IMR-90 (cell line): ENCODE results near the gene TASL. TPM values are rescaled to one million over a fixed set of nuclear protein-coding genes. Genes with fewer than 3 reads are reported as not detected.

Source experiments
- ATAC-seq: fragments of 200-7000 bp; cut with Tn5 transposase; 2 replicates; pipeline ENCODE4 v1.9.1; 2020; ENCODE audit warnings: low read depth, mild to moderate bottlenecking, moderate library complexity
- Bru-seq: library from RNA; stranded (reverse); fragments of 400-500 nt; gene quantifications from one replicate; lab custom pipeline; 2021; lab: Mats Ljungman, UMichigan
- BruChase-seq, 2 experiments: library from RNA; stranded (reverse); fragments of 400-500 nt; gene quantifications; one replicate each; lab custom pipeline; 2021; lab: Mats Ljungman, UMichigan
- BruUV-seq: library from RNA; stranded (reverse); fragments of 400-500 nt; replicated peaks from 2 replicates; lab custom pipeline; 2021; lab: Mats Ljungman, UMichigan
- CTCF ChIA-PET: fragments of 300-600 bp; formaldehyde crosslinking; extraction: SDS; loops from one replicate; lab custom pipeline; 2021; ENCODE audit warnings: antibody characterized with exemption; lab: Yijun Ruan, JAX
- POLR2A ChIA-PET: fragments of 300-600 bp; sonication (Branson Sonifier 250); formaldehyde crosslinking; loops from one replicate; lab custom pipeline; 2022; ENCODE audit warnings: antibody characterized with exemption; ENCODE audit not compliant: unreplicated experiment; lab: Charles Lee
- DNase-seq: peaks from one replicate; pipeline ENCODE4 v3.0.0; 2013
- H2AFZ ChIP-seq: replicated peaks from 2 replicates; pipeline ENCODE3; 2013; ENCODE audit warnings: low read length, mild to moderate bottlenecking; ENCODE audit not compliant: poor library complexity
- H2AK5ac ChIP-seq: 2 replicates; pipeline ENCODE4 v1.6.1; 2013; ENCODE audit warnings: low read depth, low read length, inconsistent platforms
- H2AK9ac ChIP-seq: replicated peaks from 2 replicates; pipeline ENCODE3; 2013; ENCODE audit warnings: mild to moderate bottlenecking, low read depth, low read length, moderate library complexity; ENCODE audit not compliant: poor library complexity
- H2BK120ac ChIP-seq: 2 replicates; pipeline ENCODE4 v1.6.1; 2013; ENCODE audit warnings: low read depth, low read length, inconsistent platforms
- H2BK15ac ChIP-seq: 3 replicates; pipeline ENCODE4 v1.6.1; 2013; ENCODE audit warnings: low read depth, low read length, inconsistent platforms
- H2BK20ac ChIP-seq: 2 replicates; pipeline ENCODE4 v1.6.1; 2013; ENCODE audit warnings: low read depth, mild to moderate bottlenecking, inconsistent platforms, low read length, moderate library complexity
- H2BK5ac ChIP-seq: 2 replicates; pipeline ENCODE4 v1.6.1; 2013; ENCODE audit warnings: mild to moderate bottlenecking, low read depth, low read length, inconsistent platforms; ENCODE audit not compliant: poor library complexity, severe bottlenecking
- H3K14ac ChIP-seq: replicated peaks from 2 replicates; pipeline ENCODE4 v1.6.1; 2013; ENCODE audit warnings: low read depth, low read length, inconsistent platforms
- H3K18ac ChIP-seq: 2 replicates; pipeline ENCODE4 v1.6.1; 2013; ENCODE audit warnings: low read depth, low read length, control low read depth
- H3K23ac ChIP-seq: 2 replicates; pipeline ENCODE4 v1.6.1; 2013; ENCODE audit warnings: low read depth, low read length, inconsistent platforms
- H3K27ac ChIP-seq: 2 replicates; pipeline ENCODE4 v1.5.1; 2013; ENCODE audit warnings: mild to moderate bottlenecking, control low read depth, low read length; ENCODE audit not compliant: insufficient read depth
- H3K27me3 ChIP-seq: 2 replicates; pipeline ENCODE4 v1.6.1; 2013; ENCODE audit warnings: low read length; ENCODE audit not compliant: control insufficient read depth, insufficient read depth
- H3K36me3 ChIP-seq: 2 replicates; pipeline ENCODE4 v1.6.1; 2013; ENCODE audit warnings: low read length, mixed read lengths; ENCODE audit not compliant: control insufficient read depth, insufficient read depth
- H3K4ac ChIP-seq: 2 replicates; pipeline ENCODE4 v1.6.1; 2013; ENCODE audit warnings: low read depth, low read length, inconsistent platforms
- H3K4me1 ChIP-seq: 2 replicates; pipeline ENCODE4 v1.6.1; 2013; ENCODE audit warnings: low read length, mixed read lengths; ENCODE audit not compliant: control insufficient read depth, insufficient read depth
- H3K4me2 ChIP-seq: 2 replicates; pipeline ENCODE4 v1.6.1; 2013; ENCODE audit warnings: low read depth, mild to moderate bottlenecking, control low read depth, low read length, moderate library complexity
- H3K4me3 ChIP-seq: 2 replicates; pipeline ENCODE4 v1.5.1; 2013; ENCODE audit warnings: low read depth, mild to moderate bottlenecking, control low read depth, low read length, moderate library complexity; ENCODE audit not compliant: insufficient read depth
- H3K56ac ChIP-seq: 2 replicates; pipeline ENCODE4 v1.6.1; 2013; ENCODE audit warnings: low read length, inconsistent platforms; ENCODE audit not compliant: insufficient read depth; ENCODE audit errors: extremely low read depth
- H3K79me1 ChIP-seq, 2 experiments: 2 replicates each; pipeline ENCODE4 v1.6.1; 2013; ENCODE audit warnings: low read length in 2 of 2, inconsistent platforms in 1 of 2, low read depth in 1 of 2
- H3K9ac ChIP-seq: 2 replicates; pipeline ENCODE4 v1.6.1; 2013; ENCODE audit warnings: low read depth, low read length, control low read depth
- H3K9me1 ChIP-seq: 2 replicates; pipeline ENCODE4 v1.6.1; 2013; ENCODE audit warnings: low read length, inconsistent platforms; ENCODE audit not compliant: insufficient read depth
- H3K9me3 ChIP-seq: 2 replicates; pipeline ENCODE4 v1.6.1; 2013; ENCODE audit warnings: low read length; ENCODE audit not compliant: control insufficient read depth, insufficient read depth
- H4K20me1 ChIP-seq: 2 replicates; pipeline ENCODE4 v1.6.1; 2013; ENCODE audit warnings: low read length, inconsistent platforms; ENCODE audit not compliant: insufficient read depth
- H4K5ac ChIP-seq: 2 replicates; pipeline ENCODE4 v1.6.1; 2013; ENCODE audit warnings: mild to moderate bottlenecking, low read depth, low read length, control low read depth
- H4K8ac ChIP-seq, 2 experiments: 2 replicates each; pipeline ENCODE4 v1.6.1; 2013; ENCODE audit warnings: low read depth in 2 of 2, low read length in 2 of 2, control low read depth in 1 of 2, inconsistent platforms in 1 of 2
- H4K91ac ChIP-seq: 2 replicates; pipeline ENCODE4 v1.6.1; 2013; ENCODE audit warnings: low read depth, low read length, inconsistent platforms; ENCODE audit not compliant: insufficient read depth
- BHLHE40 ChIP-seq: fragments of 150-350 bp; IDR thresholded peaks from 2 replicates; pipeline ENCODE4 v1.6.1; 2016; ENCODE audit warnings: mild to moderate bottlenecking, low read depth, low read length
- CEBPB ChIP-seq: IDR thresholded peaks from 2 replicates; pipeline ENCODE4 v1.6.1; 2012; ENCODE audit warnings: low read depth, low read length, improper control_type of control experiment
- CTCF ChIP-seq: conservative IDR thresholded peaks from 2 replicates; pipeline ENCODE4 v1.5.1; 2012; ENCODE audit warnings: mild to moderate bottlenecking, low read depth, low read length, improper control_type of control experiment
- ELK1 ChIP-seq: fragments of 150-350 bp; IDR thresholded peaks from 2 replicates; pipeline ENCODE4 v1.6.1; 2016; ENCODE audit warnings: low read depth, mild to moderate bottlenecking, low read length, moderate library complexity, borderline replicate concordance
- MAZ ChIP-seq: IDR thresholded peaks from 2 replicates; pipeline ENCODE4 v1.6.1; 2012; ENCODE audit warnings: low read depth, mild to moderate bottlenecking, low read length, improper control_type of control experiment, moderate library complexity, borderline replicate concordance
- POLR2A ChIP-seq: IDR thresholded peaks from 2 replicates; pipeline ENCODE4 v1.6.1; 2012; ENCODE audit warnings: mild to moderate bottlenecking, low read depth, low read length
- RFX5 ChIP-seq: IDR thresholded peaks from 2 replicates; pipeline ENCODE4 v1.8.0; 2012; ENCODE audit warnings: low read depth, mild to moderate bottlenecking, low read length, moderate library complexity
- SMC3 ChIP-seq: fragments of 150-350 bp; IDR thresholded peaks from 2 replicates; pipeline ENCODE4 v1.6.1; 2016; ENCODE audit warnings: low read depth, mild to moderate bottlenecking, antibody characterized with exemption, low read length, moderate library complexity
- WGBS, 2 experiments: methylation state at CpG; one replicate each; pipeline versions ENCODE4 v1.1.5 to v1.1.7; 2013; ENCODE audit warnings: missing lambda C conversion rate in 2 of 2; ENCODE audit not compliant: insufficient read length in 1 of 2; ENCODE audit errors: extremely low coverage in 2 of 2; 5-methylcytosine and 5-hydroxymethylcytosine counted together
- dilution Hi-C: fragments of 300-500 bp; cut with HindIII; formaldehyde crosslinking; loops from one replicate; pipeline ENCODE4 v1.14.3; 2018; ENCODE audit warnings: low sequenced_read_pairs; ENCODE audit not compliant: unreplicated experiment
- in situ Hi-C: fragments of 300-500 bp; cut with MboI; formaldehyde crosslinking; loops from 3 replicates; pipeline ENCODE4 v1.14.3; 2019; ENCODE audit warnings: low sequenced_read_pairs, inconsistent platforms, mixed read lengths
- intact Hi-C: fragments of 100-400 bp; cut with micrococcal nuclease; formaldehyde crosslinking; loops from 2 replicates; pipeline ENCODE4 v1.10.0; 2022
- long read RNA-seq: library from polyadenylated mRNA; unstranded; transcript quantifications from one replicate; pipeline ENCODE4 v2.0.0, GENCODE V29; 2021; ENCODE audit not compliant: unreplicated experiment
- polyA plus RNA-seq, 3 experiments: library from polyadenylated mRNA; depleted of rRNA; stranded (reverse); fragments of >200 nt; gene quantifications; 2 replicates each; pipeline ENCODE4 v1.2.3, GENCODE V29; 2012; ENCODE audit warnings: low replicate concordance in 1 of 3
- total RNA-seq: library from RNA; depleted of rRNA; stranded (reverse); fragments of >200 nt; gene quantifications from 2 replicates; pipeline ENCODE4 v1.2.3, GENCODE V29; 2012; rRNA removed

The TASL gene
- not detected in 2 replicates for total RNA-seq
- not detected in 2 replicates for polyA plus RNA-seq (2012; rRNA removed)
- not detected in 2 replicates for polyA plus RNA-seq (2012; cell fraction: cytosol; rRNA removed)
- not detected in 2 replicates for polyA plus RNA-seq (2012; cell fraction: nucleus; rRNA removed; ENCODE audit: low replicate concordance)
- percentile 3 among the genes with signal in this experiment for Bru-seq, nascent RNA
- BruChase-seq, experiment 1, labeled RNA remaining after a 6-hour chase, result not detected
- not detected for BruChase-seq, experiment 2, labeled RNA remaining after a 2-hour chase
- long read RNA-seq, result 0 reads

- 43% methylated on average over 1 of the region's 10 CpGs; no CpG with 5 or more reads in 1 of the 2 experiments for WGBS, 2 experiments
- TF ChIP-seq ELK1 (no peak), SMC3 (no peak), POLR2A (no peak), CTCF (no peak), RFX5 (no peak), CEBPB (no peak), MAZ (no peak), BHLHE40 (no peak)
- Histone ChIP-seq H3K18ac (no peak within 1 kb of the TSS), H3K56ac (no peak within 1 kb of the TSS), H3K4ac (no peak within 1 kb of the TSS), H3K14ac (no peak within 1 kb of the TSS), H4K20me1 (no peaks in the 10 kb centered on the region), H2AFZ (no peak within 1 kb of the TSS), H3K9me3 (no peaks in the 10 kb centered on the region), H3K9ac (no peak within 1 kb of the TSS), H3K4me3 (no peak within 1 kb of the TSS), H3K9me1 (no peaks in the 10 kb centered on the region), H2AK9ac (no peak within 1 kb of the TSS), H2BK120ac (no peak within 1 kb of the TSS), H2BK15ac (no peak within 1 kb of the TSS), H4K91ac (no peak within 1 kb of the TSS), H4K8ac (no peak within 1 kb of the TSS), H3K27ac (no peak within 1 kb of the TSS), H3K23ac (no peak within 1 kb of the TSS), H3K4me1 (no peaks in the 10 kb centered on the region), H2BK5ac (no peak within 1 kb of the TSS), H2BK20ac (no peak within 1 kb of the TSS), H4K5ac (no peak within 1 kb of the TSS), H3K36me3 (no peaks in the 10 kb centered on the region), H3K79me1 (no peaks in the 10 kb centered on the region), H3K4me2 (no peak within 1 kb of the TSS), H3K27me3 (no peaks in the 10 kb centered on the region; the same call in 1 of the 2 replicates), H2AK5ac (no peak within 1 kb of the TSS)
- dilution Hi-C loops, result no loop called here
- ChIA-PET CTCF (interaction anchor here (0.8 kb wide), 1 partner anchor 65 kb away, joined by 3 read pairs; no protein-coding TSS in a partner anchor), POLR2A (no interaction called here)
- BruUV-seq, result no TSS peak
- DNase-seq, result no peak
- in situ Hi-C loops, result no loop called here
- intact Hi-C loops, result loop anchor here (10.0 kb wide), 1 partner anchor 77 kb away; the partner anchor contains the start of gene GK
- no peak for ATAC-seq
Observed at GRCh38 chrX:30577362-30577991, at the start of gene TASL. Gene TASL (minus strand): TSS chrX:30577766. CDS start chrX:30560355, 17,411 bp downstream.
